HG02798 (cell line): ENCODE data around the gene TMEM82.
"Not testable (repeated sequence)": the region's sequence is repeated elsewhere in the genome, so short reads cannot be mapped to it uniquely, and the experiment has no call there.

Experiments used
- ATAC-seq: cut with Tn5 transposase; IDR thresholded peaks from one replicate; pipeline ENCODE4 v1.9.1; 2021; ENCODE audit warnings: mild to moderate bottlenecking; ENCODE audit not compliant: unreplicated experiment, poor library complexity

Gene TMEM82

GRCh38 chr1:15742339-15742801 lies at the start of gene TMEM82:
Gene TMEM82 (plus strand): TSS chr1:15742499. CDS start chr1:15742560, 61 bp downstream.
- no peak for ATAC-seq

DNA sequence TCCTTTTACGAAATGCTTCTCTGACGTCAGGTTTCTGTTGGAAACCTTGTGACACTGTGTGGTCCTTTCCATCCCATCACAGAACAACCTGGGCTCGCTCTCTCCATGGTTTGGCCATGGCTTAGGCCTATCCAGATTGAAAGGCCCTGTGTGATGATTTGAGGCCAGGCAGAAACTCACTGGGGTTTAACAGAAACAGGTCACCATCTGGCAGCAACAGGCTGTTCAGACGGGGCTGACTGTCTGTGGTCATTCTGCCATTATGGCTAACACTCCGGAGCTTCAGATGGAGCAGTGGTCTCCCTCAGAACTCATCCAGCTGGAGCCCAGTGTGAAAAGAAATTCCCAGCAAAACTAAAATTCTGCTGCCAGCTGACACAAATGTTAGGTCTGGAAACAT lies 48.9 kb upstream of the TMEM82 start:
- ATAC-seq, result no peak

DNA sequence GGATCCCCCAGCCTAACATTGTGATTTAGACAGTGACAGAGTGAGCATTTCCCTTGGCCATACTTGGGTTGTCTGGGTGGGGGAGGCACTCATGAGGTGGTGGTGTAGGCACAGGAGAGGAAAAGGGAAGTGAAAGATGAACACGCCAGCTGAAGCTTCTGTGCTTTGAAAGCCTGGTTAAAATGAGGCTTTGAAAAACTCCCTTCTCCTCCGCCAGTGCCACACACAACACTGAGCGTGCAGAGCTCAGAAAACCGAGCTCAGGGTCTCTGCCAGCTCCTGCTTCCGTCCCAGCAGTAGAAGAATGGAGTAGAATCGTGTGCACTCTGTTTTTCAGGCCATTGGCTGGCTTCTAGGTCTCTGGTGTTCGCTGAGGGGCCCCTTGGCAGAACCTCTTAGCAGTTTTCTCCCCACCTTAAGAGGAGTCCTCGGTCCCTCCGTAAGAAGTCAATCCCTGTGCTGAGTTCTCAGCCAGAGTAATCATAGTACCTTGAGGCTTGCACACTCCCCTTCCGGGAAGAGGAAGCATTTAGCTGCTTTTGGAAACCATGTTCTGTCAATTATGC lies 45.3 kb upstream of the TMEM82 start:
- peak; percentile 91 for ATAC-seq

DNA sequence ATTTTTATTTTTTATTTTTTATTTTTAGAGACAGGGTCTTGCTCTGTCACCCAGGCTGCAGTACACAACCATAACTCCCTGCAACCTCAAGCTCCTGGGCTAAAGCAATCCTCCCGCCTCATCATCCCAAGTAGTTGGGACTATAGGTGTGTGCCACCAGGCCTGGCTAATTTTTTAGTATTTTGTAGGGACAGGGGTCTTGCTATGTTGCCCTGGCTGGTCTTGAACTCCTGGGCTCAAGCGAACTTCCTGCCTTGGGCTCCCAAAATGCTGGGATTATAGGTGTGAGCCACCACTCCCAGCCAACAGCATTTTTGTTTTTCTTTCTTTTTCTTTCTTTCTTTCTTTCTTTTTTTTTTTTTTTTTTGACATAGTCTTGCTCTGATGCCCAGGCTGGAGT lies 44.1 kb upstream of the TMEM82 start:
- ATAC-seq, result no peak

DNA sequence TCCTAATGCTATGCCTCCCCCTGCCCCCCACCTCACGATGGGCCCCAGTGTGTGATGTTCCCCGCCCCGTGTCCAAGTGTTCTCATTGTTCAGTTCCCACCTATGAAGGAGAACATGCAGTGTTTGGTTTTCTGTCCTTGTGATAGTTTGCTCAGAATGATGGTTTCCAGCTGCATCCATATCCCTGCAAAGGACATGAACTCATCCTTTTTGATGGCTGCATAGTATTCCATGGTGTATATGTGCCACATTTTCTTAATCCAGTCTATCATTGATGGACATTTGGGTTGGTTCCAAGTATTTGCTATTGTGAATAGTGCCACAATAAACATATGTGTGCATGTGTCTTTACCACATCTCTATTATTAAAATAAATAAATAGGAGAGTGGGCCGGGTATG lies 43.0 kb upstream of the TMEM82 start:
- ATAC-seq, result not testable (repeated sequence)

DNA sequence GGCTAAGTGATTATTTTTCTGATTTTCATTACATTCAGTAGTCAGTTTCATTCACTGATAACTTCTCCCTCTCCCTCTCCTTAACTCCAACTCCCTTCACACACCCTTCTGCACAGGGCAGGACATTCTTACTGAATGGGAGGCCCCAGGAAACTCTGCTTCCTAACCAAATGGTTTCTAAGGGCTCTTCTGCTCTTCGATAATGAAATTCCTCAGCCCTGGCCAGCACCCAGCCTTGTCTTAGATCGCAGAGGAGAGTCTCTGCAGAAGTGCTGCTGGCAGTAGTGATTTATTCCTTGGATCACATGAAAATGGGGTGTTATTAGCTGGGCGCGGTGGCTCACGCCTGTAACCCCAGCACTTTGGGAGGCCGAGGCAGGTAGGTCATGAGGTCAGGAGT lies 41.8 kb upstream of the TMEM82 start:
- ATAC-seq, result no peak

- ATAC-seq, result no peak
Observed at GRCh38 chr1:15701784-15702183, 40.5 kb upstream of the TMEM82 start.

DNA sequence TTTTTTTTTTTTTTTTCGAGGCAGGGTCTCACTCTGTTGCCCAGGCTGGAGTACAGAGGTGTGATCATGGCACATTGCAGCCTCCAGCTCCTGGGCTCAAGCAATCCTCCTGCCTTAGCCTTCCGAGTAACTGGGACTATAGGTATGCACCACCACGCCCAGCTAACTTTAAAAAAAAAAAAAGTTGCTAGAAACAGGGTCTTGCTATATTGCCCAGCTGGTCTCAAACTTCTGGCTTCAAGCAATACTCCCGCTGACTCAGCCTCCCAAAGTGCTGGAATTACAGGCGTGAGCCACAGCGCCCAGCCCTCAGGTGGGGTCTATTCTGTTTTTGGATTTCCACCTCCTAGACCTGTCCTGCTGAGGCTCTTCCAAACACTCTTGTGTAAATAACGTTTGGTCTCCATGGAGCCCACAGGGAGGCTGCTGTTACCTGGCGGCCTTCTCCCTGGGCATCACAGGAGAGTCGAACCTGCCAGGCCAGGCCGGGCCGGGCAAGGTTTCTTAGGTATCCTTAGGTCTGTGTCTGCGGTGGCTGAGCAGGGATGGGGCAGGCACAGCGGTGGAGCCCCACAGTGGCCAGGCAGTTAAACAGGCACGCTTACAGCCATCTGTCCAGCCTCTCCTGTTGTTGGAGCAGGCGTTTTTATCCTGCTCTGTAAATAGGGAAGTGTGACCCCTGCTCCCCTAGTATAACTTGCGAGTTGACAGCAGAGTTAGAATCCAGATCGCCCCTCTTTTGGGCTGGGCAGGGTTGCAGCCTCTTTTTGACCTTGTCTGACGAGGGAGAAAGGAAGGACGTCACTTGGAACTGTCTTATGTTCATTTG lies 39.4 kb upstream of the TMEM82 start:
- no peak for ATAC-seq

GRCh38 chr1:15703562-15703961 lies 38.7 kb upstream of the TMEM82 start:
- no peak for ATAC-seq

DNA sequence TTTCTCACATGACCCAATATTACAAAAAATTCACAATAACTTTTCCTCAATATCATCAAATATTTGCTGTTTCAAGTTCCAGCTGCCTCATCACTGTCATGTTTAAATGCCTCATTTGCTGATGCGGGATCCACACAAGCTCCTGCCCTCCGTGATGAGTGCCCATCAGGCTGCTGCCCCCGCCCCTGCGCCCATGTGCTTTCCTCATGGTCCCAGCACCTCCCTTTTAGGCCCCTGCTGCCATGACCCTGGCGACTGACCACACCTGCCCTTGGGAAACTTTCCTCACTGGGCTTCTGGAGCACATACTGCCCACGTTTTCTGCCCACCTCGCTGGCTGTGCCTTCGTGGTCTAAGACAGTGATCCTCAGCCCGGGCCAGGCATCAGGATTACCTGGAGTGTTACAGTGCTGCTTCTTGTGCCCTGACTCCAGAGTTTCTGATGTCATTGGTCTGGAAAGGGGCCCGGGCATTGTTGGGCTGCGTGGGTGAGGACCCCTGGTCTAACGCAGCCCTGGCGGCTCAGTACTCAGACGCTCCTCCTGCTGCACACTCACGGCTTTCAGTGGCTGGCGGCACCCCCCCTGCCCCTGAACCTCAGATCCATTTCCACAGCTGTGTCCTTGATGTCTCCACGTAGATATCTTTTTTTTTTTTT lies 37.6 kb upstream of the TMEM82 start:
- ATAC-seq, result no peak

DNA sequence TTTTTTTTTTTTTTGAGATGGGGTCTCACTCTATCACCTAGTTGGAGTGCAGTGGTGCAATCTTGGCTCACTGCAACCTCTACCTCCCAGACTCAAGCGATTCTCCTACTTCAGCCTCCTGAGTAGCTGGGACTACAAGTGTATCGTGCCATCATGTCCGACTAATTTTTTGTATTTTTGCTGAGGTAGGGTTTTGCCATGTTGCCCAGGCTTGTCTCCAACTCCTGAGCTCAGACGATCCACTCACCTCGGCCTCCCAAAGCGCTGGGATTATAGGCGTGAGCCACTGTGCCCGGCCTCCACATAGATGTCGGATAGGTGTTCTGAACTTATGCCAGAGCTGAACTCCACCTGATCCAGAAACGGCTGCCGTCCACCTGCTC lies 37.1 kb upstream of the TMEM82 start:
- no peak for ATAC-seq

- ATAC-seq, result no peak
Observed at GRCh38 chr1:15706751-15707150, 35.5 kb upstream of the TMEM82 start.

- ATAC-seq, result no peak
Observed at GRCh38 chr1:15707239-15707925, 34.9 kb upstream of the TMEM82 start.

- ATAC-seq, result no peak
Observed at GRCh38 chr1:15708486-15709137, 33.7 kb upstream of the TMEM82 start.

- no peak for ATAC-seq
Observed at GRCh38 chr1:15709226-15709625, 33.1 kb upstream of the TMEM82 start.

GRCh38 chr1:15712168-15712567 lies 30.1 kb upstream of the TMEM82 start:
- no peak for ATAC-seq

DNA sequence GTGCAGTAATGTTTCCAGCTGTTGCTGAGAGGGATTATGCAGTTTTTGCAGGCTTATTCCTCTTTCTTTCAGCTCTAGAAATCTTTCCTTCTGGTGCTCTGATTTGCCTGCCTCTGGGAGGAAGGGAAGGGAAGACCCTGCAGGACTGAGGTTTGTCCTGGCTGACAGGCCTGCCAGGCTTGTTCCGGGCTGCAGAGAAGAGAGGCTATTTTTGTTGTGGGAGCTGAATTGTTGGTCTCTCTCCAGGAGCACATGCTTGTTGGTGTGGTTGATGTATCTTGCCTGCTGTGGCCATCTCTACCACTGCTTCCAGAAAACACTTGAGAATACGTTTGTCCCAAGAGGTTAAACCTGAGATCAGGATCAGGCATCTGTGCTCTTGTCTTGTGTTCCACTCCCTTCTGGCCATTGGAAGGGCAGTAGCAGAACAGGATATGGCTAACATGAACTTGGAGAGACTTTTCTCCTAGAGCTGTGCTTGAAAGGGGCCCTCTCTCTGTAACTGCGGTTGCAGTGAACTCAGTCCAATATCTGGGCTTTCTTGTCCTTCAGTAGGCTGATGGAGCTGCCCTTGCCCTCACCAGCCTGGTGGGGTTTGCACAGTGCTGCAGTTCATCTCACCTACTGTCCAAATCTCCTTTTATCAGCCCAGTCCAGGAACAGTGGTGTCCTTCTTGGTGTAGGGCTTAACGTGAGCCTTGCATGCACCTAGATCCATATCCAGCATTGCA lies 27.7 kb upstream of the TMEM82 start:
- no peak for ATAC-seq

DNA sequence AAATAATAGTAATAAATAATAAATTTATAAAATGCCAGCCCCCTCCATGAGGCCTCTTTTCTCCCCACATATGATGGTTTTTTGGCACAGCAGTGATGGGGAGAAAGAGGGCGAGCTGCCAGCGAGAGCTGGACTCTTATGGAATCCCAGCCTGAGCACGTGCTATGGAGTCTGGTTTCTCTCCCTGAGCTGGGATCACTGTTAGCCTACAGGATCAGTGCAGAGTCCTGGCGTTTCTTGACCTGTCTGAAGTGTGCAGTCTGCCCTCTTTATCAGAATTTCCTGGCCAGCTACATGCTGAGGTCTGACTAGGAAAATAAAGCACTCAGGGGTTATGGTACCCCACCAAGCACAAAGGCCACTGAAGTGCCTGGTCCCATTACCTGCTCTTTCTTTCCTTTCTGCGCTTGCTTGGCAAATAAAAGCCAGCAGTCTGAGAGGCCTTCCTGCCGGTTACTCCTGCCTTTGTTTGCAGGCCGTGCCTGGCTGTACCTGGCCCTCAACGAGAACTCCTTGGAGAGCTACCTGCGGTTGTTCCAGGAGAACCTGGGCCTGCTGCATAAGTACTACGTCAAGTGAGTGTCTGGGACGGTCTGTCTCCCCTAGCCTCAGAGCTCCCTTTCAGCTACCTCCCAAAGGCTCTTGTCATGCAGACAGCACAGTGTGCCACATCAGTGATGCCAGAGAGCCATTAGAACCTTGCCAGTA lies 24.7 kb upstream of the TMEM82 start:
- no peak for ATAC-seq

GRCh38 chr1:15718199-15718601 lies 24.1 kb upstream of the TMEM82 start:
- ATAC-seq, result no peak
